SK-N-SH (cell line): ENCODE results near the gene SHROOM3. TPM values are rescaled to one million over a fixed set of nuclear protein-coding genes. Genes with fewer than 3 reads are reported as not detected.

Experiments used
- CTCF ChIA-PET: fragments of 300-600, 350-600 bp; formaldehyde crosslinking; extraction: SDS; loops from one replicate; lab custom pipeline; 2021; lab: Yijun Ruan, JAX
- POLR2A ChIA-PET: fragments of 350-600 bp; sonication (Branson Sonifier 250); formaldehyde crosslinking; extraction: SDS; loops from one replicate; lab custom pipeline; 2020; ENCODE audit warnings: antibody characterized with exemption, inconsistent platforms; lab: Yijun Ruan, JAX
- DNase-seq: peaks from one replicate; pipeline ENCODE4 v3.0.0; 2012
- H2AFZ ChIP-seq: fragments of 200-600 bp; sonication (generic); 2 replicates; pipeline ENCODE4 v1.8.1; 2016; ENCODE audit warnings: antibody characterized with exemption, mild to moderate bottlenecking, low read depth
- H3F3A ChIP-seq: fragments of 200-600 bp; sonication (generic); replicated peaks from 2 replicates; pipeline ENCODE3; 2016; ENCODE audit warnings: antibody characterized with exemption, mild to moderate bottlenecking; ENCODE audit not compliant: insufficient read depth
- H3K27ac ChIP-seq, 2 experiments: fragments of 200-500 bp in 1 of 2; fragments of 200-600 bp in 1 of 2; sonication (Bioruptor generic) in 1 of 2; sonication (generic), shearing (Covaris generic) in 1 of 2; 2 replicates each; pipeline versions ENCODE4 v1.5.1 to v1.6.1; 2014 to 2016; ENCODE audit warnings: low read depth in 2 of 2, inconsistent platforms in 1 of 2, low read length in 1 of 2, mild to moderate bottlenecking in 1 of 2, mixed read lengths in 1 of 2
- H3K27me3 ChIP-seq: fragments of 200-600 bp; sonication (generic), shearing (Covaris generic); 2 replicates; pipeline ENCODE4 v1.6.1; 2016; ENCODE audit warnings: mixed run types; ENCODE audit not compliant: insufficient read depth
- H3K36me3 ChIP-seq, 2 experiments: fragments of 200-500 bp in 1 of 2; fragments of 200-600 bp in 1 of 2; sonication (Bioruptor generic) in 1 of 2; sonication (generic) in 1 of 2; replicated peaks in 1 of 2; 2 replicates each; pipeline versions ENCODE3 to v1.5.1; 2014 to 2016; ENCODE audit warnings: low read length in 1 of 2, mild to moderate bottlenecking in 1 of 2; ENCODE audit not compliant: insufficient read depth in 2 of 2, control insufficient read depth in 1 of 2
- H3K4me1 ChIP-seq, 2 experiments: fragments of 200-500 bp in 1 of 2; fragments of 200-600 bp in 1 of 2; sonication (Bioruptor generic) in 1 of 2; sonication (generic), shearing (Covaris generic) in 1 of 2; 2 replicates each; pipeline versions ENCODE4 v1.5.1 to v1.6.1; 2014 to 2016; ENCODE audit warnings: low read depth in 1 of 2, low read length in 1 of 2, mixed run types in 1 of 2; ENCODE audit not compliant: insufficient read depth in 2 of 2, control insufficient read depth in 1 of 2
- H3K4me2 ChIP-seq: fragments of 200-600 bp; sonication (generic), shearing (Covaris generic); 2 replicates; pipeline ENCODE4 v1.6.1; 2017; ENCODE audit warnings: mixed run types
- H3K4me3 ChIP-seq, 2 experiments: fragments of 200-500 bp in 1 of 2; fragments of 200-600 bp in 1 of 2; sonication (Bioruptor generic) in 1 of 2; sonication (generic), shearing (Covaris generic) in 1 of 2; 2 replicates each; pipeline versions ENCODE4 v1.5.1 to v1.8.1; 2014 to 2016; ENCODE audit warnings: low read depth in 2 of 2, inconsistent platforms in 1 of 2, low read length in 1 of 2, mild to moderate bottlenecking in 1 of 2, mixed read lengths in 1 of 2, moderate library complexity in 1 of 2
- H3K79me2 ChIP-seq: fragments of 200-600 bp; sonication (generic); 2 replicates; pipeline ENCODE4 v1.8.1; 2017; ENCODE audit warnings: mild to moderate bottlenecking; ENCODE audit not compliant: insufficient read depth
- H3K9ac ChIP-seq: fragments of 200-600 bp; sonication (generic); 2 replicates; pipeline ENCODE4 v1.6.1; 2017; ENCODE audit warnings: mixed run types
- H3K9me2 ChIP-seq: fragments of 200-600 bp; sonication (generic); 2 replicates; pipeline ENCODE4 v1.6.1; 2017; ENCODE audit warnings: mixed run types
- H3K9me3 ChIP-seq: fragments of 200-600 bp; sonication (generic); 2 replicates; pipeline ENCODE4 v1.6.1; 2017; ENCODE audit warnings: mixed run types, mild to moderate bottlenecking, moderate library complexity
- H4K20me1 ChIP-seq: fragments of 200-600 bp; sonication (generic); 2 replicates; pipeline ENCODE4 v1.6.1; 2017; ENCODE audit warnings: mild to moderate bottlenecking, mixed run types; ENCODE audit not compliant: insufficient read depth
- CTCF ChIP-seq: fragments of 200-600 bp; sonication (generic); IDR thresholded peaks from 2 replicates; pipeline ENCODE4 v1.6.1; 2017; ENCODE audit warnings: antibody characterized with exemption, mild to moderate bottlenecking, moderate library complexity
- ELF1 ChIP-seq: IDR thresholded peaks from 2 replicates; pipeline ENCODE4 v1.4.0; 2012
- EZH2phosphoT487 ChIP-seq: fragments of 200-600 bp; sonication (generic); IDR thresholded peaks from 2 replicates; pipeline ENCODE4 v1.6.1; 2017; ENCODE audit warnings: low read depth, mixed run types, mild to moderate bottlenecking, antibody characterized with exemption, moderate library complexity, borderline replicate concordance
- FOXJ3 ChIP-seq: sonication (generic); formaldehyde crosslinking; IDR thresholded peaks from 2 replicates; pipeline ENCODE4 v1.5.1; 2020; ENCODE audit warnings: mild to moderate bottlenecking, missing genetic modification reagents
- FOXM1 ChIP-seq: IDR thresholded peaks from 2 replicates; pipeline ENCODE4 v1.4.0; 2012; ENCODE audit warnings: low read depth, mild to moderate bottlenecking
- GABPA ChIP-seq: IDR thresholded peaks from 2 replicates; pipeline ENCODE4 v1.4.0; 2012; ENCODE audit warnings: low read depth, mild to moderate bottlenecking
- GATA2 ChIP-seq: sonication (generic); formaldehyde crosslinking; IDR thresholded peaks from 2 replicates; pipeline ENCODE4 v1.5.0; 2020; ENCODE audit warnings: mild to moderate bottlenecking, missing genetic modification reagents
- MEF2A ChIP-seq: IDR thresholded peaks from 2 replicates; pipeline ENCODE4 v1.4.0; 2012; ENCODE audit warnings: low read depth, borderline replicate concordance
- MXI1 ChIP-seq: IDR thresholded peaks from 2 replicates; pipeline ENCODE4 v1.6.1; 2012; ENCODE audit warnings: mild to moderate bottlenecking, low read depth, low read length, improper control_type of control experiment
- NFIC ChIP-seq: IDR thresholded peaks from 2 replicates; pipeline ENCODE4 v1.4.0; 2012; ENCODE audit warnings: borderline replicate concordance
- PBX3 ChIP-seq: IDR thresholded peaks from 2 replicates; pipeline ENCODE4; 2012
- POLR2AphosphoS5 ChIP-seq: IDR thresholded peaks from 2 replicates; pipeline ENCODE4 v1.6.1; 2012; ENCODE audit warnings: low read depth, low read length
- RFX5 ChIP-seq: IDR thresholded peaks from 2 replicates; pipeline ENCODE4 v1.6.1; 2012; ENCODE audit warnings: mild to moderate bottlenecking, improper control_type of control experiment, low read length
- RXRA ChIP-seq: IDR thresholded peaks from 2 replicates; pipeline ENCODE4 v1.4.0; 2012; ENCODE audit warnings: low read depth, mild to moderate bottlenecking, borderline replicate concordance
- TEAD4 ChIP-seq: IDR thresholded peaks from 2 replicates; pipeline ENCODE4 v1.4.0; 2012; ENCODE audit warnings: mild to moderate bottlenecking, borderline replicate concordance; ENCODE audit not compliant: insufficient read depth
- YY1 ChIP-seq: IDR thresholded peaks from 2 replicates; pipeline ENCODE4 v1.4.0; 2012; ENCODE audit warnings: low read depth, mild to moderate bottlenecking
- ZBTB33 ChIP-seq: IDR thresholded peaks from 2 replicates; pipeline ENCODE4 v1.4.0; 2012; ENCODE audit warnings: low read depth, borderline replicate concordance
- WGBS: methylation state at CpG from one replicate; pipeline ENCODE4 v1.1.6; 2017; ENCODE audit warnings: low lambda C conversion rate; 5-methylcytosine and 5-hydroxymethylcytosine counted together
- polyA plus RNA-seq, 3 experiments: library from polyadenylated mRNA; depleted of rRNA; stranded (reverse); fragments of >200 nt; gene quantifications; 2 replicates each; pipeline ENCODE4 v1.2.3, GENCODE V29; 2012

Gene SHROOM3
- polyA plus RNA-seq, 1 of the 3 experiments (the other 2 are of a cell fraction): 4.3 TPM

GRCh38 chr4:76673362-76673761 lies 238.3 kb downstream of the SHROOM3 start:
- peaks cover 25% of the 10 kb centered on the region; the same call in 1 of the 2 replicates for H3K79me2 ChIP-seq
- POLR2A ChIA-PET: no interaction called here
- no peaks in the 10 kb centered on the region for H3K4me1 ChIP-seq
- DNase-seq: no peak
- H3F3A ChIP-seq: no peaks in the 10 kb centered on the region
- no peak overlapping the region for H3K4me3 ChIP-seq
- no peak overlapping the region for H3K4me2 ChIP-seq
- CTCF ChIA-PET: interaction anchor here (0.6 to 1.4 kb wide), 2 partner anchors 9 to 169 kb away, joined by 3 to 4 read pairs; no protein-coding TSS in a partner anchor
- TF ChIP-seq GATA2 (no peak), ZBTB33 (no peak), POLR2AphosphoS5 (no peak), RFX5 (no peak), FOXJ3 (CRISPR knock-in tag) (no peak), FOXM1 (no peak), GABPA (no peak), NFIC (no peak), MEF2A (no peak), RXRA (no peak), EZH2phosphoT487 (no peak), ELF1 (no peak), CTCF (no peak), TEAD4 (no peak), PBX3 (no peak), YY1 (no peak), MXI1 (no peak)
- H4K20me1 ChIP-seq: no peaks in the 10 kb centered on the region
- H3K9me3 ChIP-seq: no peaks in the 10 kb centered on the region
- no peaks in the 10 kb centered on the region for H3K9me2 ChIP-seq
- WGBS: 95% methylated on average over 1 of the region's 1 CpG
- no peak overlapping the region for H3K27ac ChIP-seq
- peaks cover 0 to 9% of the 10 kb centered on the region in 2 experiments for H3K36me3 ChIP-seq
- H3K9ac ChIP-seq: no peak overlapping the region
- H3K27me3 ChIP-seq: no peaks in the 10 kb centered on the region
- H2AFZ ChIP-seq: no peak overlapping the region
